NAMALWA (cell line): ENCODE results near the gene CT83.

Experiments
- DNase-seq: peaks from one replicate; pipeline ENCODE4 v3.0.0-alpha.2; 2015; ENCODE audit warnings: low spot score

Gene CT83, protein sequence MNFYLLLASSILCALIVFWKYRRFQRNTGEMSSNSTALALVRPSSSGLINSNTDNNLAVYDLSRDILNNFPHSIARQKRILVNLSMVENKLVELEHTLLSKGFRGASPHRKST

DNA sequence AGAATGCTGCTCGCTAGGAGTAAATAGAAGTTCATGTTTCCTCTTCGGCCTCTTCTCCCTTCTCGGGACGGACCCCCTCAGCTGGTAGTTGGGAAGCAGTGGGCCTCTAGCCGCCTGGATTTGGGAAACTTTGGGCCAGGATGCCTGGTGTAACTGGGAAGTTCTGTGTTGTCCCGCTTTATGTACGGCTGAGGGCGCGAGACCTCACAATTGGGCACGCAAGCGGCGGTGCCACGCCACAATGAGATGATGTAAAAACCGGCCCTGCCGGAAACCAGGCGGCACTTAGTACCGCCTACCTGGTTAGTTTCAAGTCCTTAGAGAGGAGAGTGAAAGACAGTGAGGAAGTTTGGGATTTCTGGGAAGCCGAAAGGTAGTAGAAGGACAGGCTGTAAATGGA is at the start of gene CT83:
CT83 (minus strand) TSS at position 155 of the 400 bp plus-strand sequence; CDS start at position 35, 120 bp downstream.
- no peak for DNase-seq

DNA sequence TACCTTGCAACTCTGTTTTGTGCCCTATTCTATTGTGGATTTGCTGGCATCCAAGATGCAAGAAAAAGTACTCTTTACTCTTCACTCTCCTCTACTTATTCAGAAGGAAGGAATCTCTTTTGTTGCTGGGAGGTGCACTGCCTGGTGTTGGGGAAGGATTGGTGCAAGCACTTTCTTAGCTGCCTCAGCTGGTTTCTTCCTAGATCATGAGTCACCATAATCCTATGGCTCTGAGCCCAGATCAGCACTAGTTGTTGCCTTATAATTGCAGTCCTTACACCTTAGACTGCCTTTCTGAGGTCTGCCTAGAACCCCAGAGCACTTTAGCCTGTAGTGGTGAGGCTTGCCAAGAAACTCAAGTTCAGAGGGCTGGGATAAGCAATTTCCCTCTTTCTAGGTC is 37.0 kb upstream of the CT83 start:
- DNase-seq, result no peak

DNA sequence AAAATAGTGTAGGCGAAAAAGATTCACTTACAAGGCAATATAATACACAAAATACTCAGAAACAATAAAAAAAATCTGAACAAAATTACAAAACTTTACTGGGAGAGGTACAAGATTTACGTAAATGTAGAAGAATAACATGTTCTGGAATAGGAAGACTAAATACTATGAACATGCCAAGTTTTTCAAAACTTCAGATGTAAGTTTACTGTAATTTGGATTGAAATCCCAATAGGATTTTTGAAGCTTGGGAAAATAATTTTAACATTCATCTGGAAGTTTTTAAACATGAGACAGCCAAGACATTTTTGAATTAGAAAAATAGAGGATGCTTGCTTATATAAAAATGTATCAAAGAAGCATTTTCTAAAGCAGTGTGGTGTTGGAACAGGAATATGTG is 30.5 kb upstream of the CT83 start:
- no peak for DNase-seq

DNA sequence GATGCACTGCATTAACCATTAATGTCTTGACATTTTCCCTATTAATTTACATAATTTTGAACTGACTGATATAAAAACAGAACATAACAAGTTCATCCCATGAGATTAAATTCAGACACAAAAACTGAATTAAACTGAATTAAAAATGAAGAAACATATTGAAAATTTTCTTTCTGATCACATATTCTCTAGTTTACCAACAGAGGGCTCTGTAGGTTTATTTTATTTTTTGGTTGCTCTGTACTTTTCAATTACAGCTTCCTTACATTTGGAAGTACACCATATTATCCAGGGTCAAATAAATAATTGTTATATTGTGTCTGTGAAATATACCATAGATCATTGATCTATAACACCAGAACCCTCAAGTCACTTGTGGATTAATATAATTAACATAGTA is 27.3 kb upstream of the CT83 start:
- DNase-seq, result peak; percentile 2

DNA sequence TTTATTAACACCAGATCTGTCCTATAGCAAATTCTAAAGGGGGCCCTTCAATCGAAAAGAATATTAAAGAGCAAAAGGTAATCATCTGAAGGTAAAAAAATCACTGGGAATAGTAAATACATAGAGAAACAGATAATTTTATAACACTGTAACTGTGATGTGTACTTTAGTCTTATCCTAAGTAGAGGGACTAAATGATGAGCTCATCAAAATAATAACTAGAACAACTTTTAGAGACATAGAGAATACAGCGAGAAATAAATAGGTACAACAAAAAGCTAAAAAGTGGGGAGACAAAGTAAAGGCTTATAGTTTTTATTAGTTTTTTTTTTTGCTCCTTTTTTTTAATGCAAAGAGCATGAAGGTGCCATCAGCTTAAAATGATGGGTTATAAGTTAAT is 17.3 kb upstream of the CT83 start:
- DNase-seq, result no peak

DNA sequence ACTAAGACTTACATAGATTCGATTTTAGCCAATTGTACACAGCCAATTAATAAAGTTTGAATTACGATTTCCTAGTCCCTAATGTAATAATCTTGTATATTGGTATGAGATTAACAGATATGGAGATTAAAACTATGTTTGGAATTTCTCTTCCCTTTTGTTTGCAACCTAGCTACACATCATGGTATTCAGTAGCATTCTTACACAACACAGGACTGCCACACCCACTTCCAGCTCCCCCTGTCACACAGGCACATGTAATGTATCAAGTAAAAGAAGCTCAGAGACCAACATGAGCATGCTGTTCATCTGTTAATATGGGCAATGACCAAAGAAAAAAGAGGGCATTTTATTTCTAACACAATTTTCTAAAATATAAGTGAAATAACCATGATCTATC is 13.6 kb downstream of the CT83 start:
- DNase-seq, result no peak

DNA sequence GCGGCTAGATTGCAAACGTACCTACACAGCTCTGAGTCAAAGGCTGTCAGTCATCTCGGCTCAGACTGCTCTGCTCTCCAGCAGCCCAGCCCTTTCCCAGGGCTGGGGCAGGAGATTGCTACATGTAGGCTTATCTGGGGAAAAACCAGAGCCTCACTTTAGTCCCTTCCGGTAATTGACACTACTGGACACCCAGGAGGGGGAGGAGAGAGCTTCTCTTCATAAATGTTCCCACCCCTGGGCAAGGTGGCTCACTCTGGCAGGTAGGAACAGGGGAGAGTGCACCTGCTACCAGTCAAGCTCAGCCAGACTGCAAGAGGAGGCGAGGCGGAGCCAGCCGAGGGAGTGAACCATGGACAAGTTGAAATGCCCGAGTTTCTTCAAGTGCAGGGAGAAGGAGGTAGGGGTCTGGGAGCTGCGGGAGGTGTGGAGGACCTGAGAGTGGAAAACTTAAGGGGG is 26.4 kb downstream of the CT83 start, which contains the start of gene SLC6A14:
SLC6A14 (plus strand) TSS at position 249 of the 459 bp plus-strand sequence; CDS start at position 353, 104 bp downstream.
- no peak for DNase-seq

DNA sequence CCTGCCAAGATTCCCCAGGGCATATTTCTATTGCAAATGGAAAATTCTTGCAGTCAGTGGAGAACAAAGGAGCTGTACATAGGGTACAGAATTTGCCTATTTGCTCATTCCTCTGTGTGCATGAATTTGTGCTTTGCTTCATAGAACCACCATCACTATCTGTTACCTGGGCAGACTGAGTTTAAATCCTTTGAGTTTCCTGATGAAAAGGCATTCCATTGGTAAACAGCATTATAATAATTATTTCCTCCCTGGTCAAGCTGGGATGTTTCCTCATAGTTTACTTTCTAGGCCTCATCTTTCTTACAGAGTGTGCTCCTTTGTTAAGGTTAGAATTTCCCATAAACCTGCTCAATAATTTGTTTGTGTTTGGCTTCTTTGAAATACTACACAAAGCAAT is 27.2 kb downstream of the CT83 start:
- no peak for DNase-seq

DNA sequence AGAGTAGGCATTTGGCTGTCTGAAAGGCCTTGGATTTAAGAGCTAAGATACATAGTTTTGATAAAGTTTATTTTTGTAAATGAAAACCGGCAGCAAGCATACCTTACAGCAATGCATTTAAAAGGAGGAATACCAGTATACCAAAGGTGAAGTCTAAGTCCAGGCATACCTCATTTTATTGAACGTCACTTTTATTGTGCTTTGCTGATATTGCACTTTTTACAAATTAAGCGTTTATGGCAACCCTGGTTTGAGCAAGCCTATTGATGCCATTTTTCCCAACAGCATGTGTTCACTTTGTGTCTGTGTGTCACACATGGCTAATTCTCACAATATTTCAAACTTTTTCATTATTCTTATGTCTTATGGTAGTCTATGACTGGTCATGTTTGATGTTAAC is 34.8 kb downstream of the CT83 start:
- no peak for DNase-seq

DNA sequence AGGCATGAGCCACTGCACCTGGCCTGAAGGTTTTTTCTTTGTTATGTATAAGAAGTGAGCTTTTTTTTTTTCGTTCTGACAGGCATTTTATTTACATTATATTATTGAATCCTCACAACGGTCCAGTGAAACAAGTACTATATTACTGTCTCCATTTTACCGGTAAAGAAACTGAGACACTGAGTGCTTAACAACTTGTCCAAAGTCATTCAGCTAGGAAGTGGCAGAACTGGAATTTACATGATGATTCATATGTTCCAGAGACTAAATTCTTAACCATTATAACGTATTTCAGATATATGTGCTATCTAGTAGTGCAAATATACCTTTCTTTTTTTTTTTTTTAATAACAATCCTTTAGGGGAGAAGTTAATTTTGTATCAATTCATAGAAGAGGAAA is 44.8 kb downstream of the CT83 start:
- DNase-seq, result no peak

DNA sequence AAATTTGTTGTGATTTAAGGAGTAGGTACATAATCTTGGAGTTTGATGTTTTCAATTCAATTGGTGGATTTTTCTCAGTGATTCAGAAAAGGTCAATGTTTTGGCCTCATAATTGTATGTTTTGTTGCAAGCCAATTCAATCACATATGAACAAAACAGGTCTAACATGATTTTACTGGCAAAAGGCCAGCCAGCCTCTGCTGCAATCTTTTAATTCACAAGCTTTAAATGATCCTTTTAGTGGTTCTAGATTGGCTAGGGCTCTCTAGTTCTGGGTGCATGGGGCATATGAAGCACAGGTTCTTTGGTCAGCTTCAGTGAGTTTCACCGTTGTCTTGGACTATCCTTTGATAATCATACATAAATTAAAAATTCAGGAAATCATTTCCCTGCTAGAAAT is 45.6 kb downstream of the CT83 start:
- DNase-seq, result no peak

DNA sequence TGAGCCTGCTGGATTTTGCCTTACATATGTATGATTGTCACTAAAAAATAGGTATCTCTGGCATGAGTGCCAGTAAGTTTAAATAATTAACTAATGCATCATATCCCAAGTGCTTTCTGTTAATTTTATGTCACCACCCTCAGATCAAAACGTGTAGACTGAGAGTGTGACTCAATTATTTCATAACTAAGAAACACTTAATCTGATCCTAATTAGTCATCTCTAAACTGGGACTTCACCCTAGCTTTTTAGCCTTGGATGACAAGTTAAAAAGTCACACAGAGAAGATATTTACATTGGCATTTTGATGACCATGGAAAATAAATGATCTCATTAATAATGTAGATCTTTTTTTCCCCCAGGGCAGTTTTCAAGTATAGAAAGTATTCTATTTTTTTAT is 49.5 kb downstream of the CT83 start:
- DNase-seq, result no peak
